Caco-2 (cell line): ENCODE measurements around the gene TAAR1. TPM values are rescaled to one million over a fixed set of nuclear protein-coding genes. Genes with fewer than 3 reads are reported as not detected.

ENCODE experiments used
- BruUV-seq: library from RNA; stranded (reverse); fragments of 400-500 nt; replicated peaks from 2 replicates; lab custom pipeline; 2021; lab: Mats Ljungman, UMichigan
- CTCF ChIA-PET: fragments of 300-600 bp; sonication (Branson Sonifier 250); formaldehyde crosslinking; loops from one replicate; lab custom pipeline; 2022; ENCODE audit warnings: antibody characterized with exemption; lab: Charles Lee
- POLR2A ChIA-PET: fragments of 300-600 bp; sonication (Branson Sonifier 250); formaldehyde crosslinking; loops from one replicate; lab custom pipeline; 2022; ENCODE audit warnings: antibody characterized with exemption; lab: Charles Lee
- DNase-seq, 2 experiments: peaks; one replicate each; pipeline versions ENCODE4 v3.0.0 to v3.0.0-alpha.2; 2020 to 2022
- H3K27me3 ChIP-seq: replicated peaks from 2 replicates; pipeline ENCODE4 v1.6.0; 2011; ENCODE audit warnings: low read length; ENCODE audit not compliant: control insufficient read depth, insufficient read depth
- H3K36me3 ChIP-seq: 2 replicates; pipeline ENCODE4 v1.5.1; 2011; ENCODE audit warnings: low read length; ENCODE audit not compliant: control insufficient read depth, insufficient read depth
- H3K4me1 ChIP-seq: fragments of 250-450 bp; sonication (Bioruptor Pico); 2 replicates; pipeline ENCODE4 v1.5.1; 2020; ENCODE audit warnings: mild to moderate bottlenecking
- H3K4me3 ChIP-seq: 2 replicates; pipeline ENCODE4 v1.5.1; 2011; ENCODE audit warnings: low read depth, mild to moderate bottlenecking, control low read depth, low read length
- H3K9me3 ChIP-seq: fragments of 250-450 bp; sonication (Bioruptor Pico); 2 replicates; pipeline ENCODE4 v1.5.1; 2020; ENCODE audit warnings: mild to moderate bottlenecking, moderate library complexity
- H3K27ac Mint-ChIP-seq: one replicate; pipeline ENCODE4 v1.8.0; 2022; ENCODE audit warnings: mixed read lengths; ENCODE audit not compliant: unreplicated experiment
- H3K27me3 Mint-ChIP-seq: one replicate; pipeline ENCODE4 v1.8.0; 2022; ENCODE audit warnings: mixed read lengths; ENCODE audit not compliant: insufficient read depth, unreplicated experiment
- H3K36me3 Mint-ChIP-seq: one replicate; pipeline ENCODE4 v1.8.0; 2022; ENCODE audit warnings: mild to moderate bottlenecking, mixed read lengths; ENCODE audit not compliant: insufficient read depth, unreplicated experiment
- H3K4me1 Mint-ChIP-seq: one replicate; pipeline ENCODE4 v1.8.0; 2022; ENCODE audit warnings: low read depth, mixed read lengths; ENCODE audit not compliant: unreplicated experiment
- H3K4me3 Mint-ChIP-seq: one replicate; pipeline ENCODE4 v1.8.0; 2022; ENCODE audit warnings: mild to moderate bottlenecking, moderate library complexity, mixed read lengths; ENCODE audit not compliant: unreplicated experiment
- H3K9me3 Mint-ChIP-seq: one replicate; pipeline ENCODE4 v1.8.0; 2022; ENCODE audit warnings: mixed read lengths; ENCODE audit not compliant: unreplicated experiment
- CTCF ChIP-seq, 2 experiments: fragments of 200-600 bp in 1 of 2; IDR thresholded peaks; 1 replicate in 1 of 2; 2 replicates in 1 of 2; pipeline versions ENCODE4 v1.5.1 to v1.8.0; 2011 to 2022; ENCODE audit warnings: antibody characterized with exemption in 1 of 2, control low read depth in 1 of 2, inconsistent platforms in 1 of 2, low read depth in 1 of 2, low read length in 1 of 2, mild to moderate bottlenecking in 1 of 2, moderate library complexity in 1 of 2; ENCODE audit not compliant: insufficient read depth in 1 of 2, severe bottlenecking in 1 of 2, unreplicated experiment in 1 of 2
- intact Hi-C: fragments of 100-400 bp; cut with micrococcal nuclease; formaldehyde crosslinking; loops from one replicate; pipeline ENCODE4 v1.10.0; 2022; ENCODE audit not compliant: unreplicated experiment
- total RNA-seq: library from RNA; stranded (reverse); gene quantifications from 2 replicates; pipeline ENCODE4 v1.2.3, GENCODE V29; 2022

Gene TAAR1
- total RNA-seq, 1 experiment from 2014 or later, result not detected

GRCh38 chr6:132596201-132596600 lies 62.8 kb downstream of the TAAR1 start:
- Mint-ChIP-seq H3K27ac (no peak overlapping the region), H3K4me1 (peaks cover 7% of the 10 kb centered on the region), H3K27me3 (no peaks in the 10 kb centered on the region), H3K4me3 (no peak overlapping the region), H3K36me3 (no peaks in the 10 kb centered on the region), H3K9me3 (no peaks in the 10 kb centered on the region)
- H3K36me3 ChIP-seq, result no peaks in the 10 kb centered on the region
- peaks cover 6% of the 10 kb centered on the region; the same call in 1 of the 2 replicates for H3K4me1 ChIP-seq
- TF ChIP-seq CTCF (IDR thresholded peaks at IDR 0.05; ENCODE audit: insufficient read depth in 1 of 2, low read depth in 1 of 2, low read length in 1 of 2, severe bottlenecking in 1 of 2, unreplicated experiment in 1 of 2), result no peak
- BruUV-seq, result no TSS peak
- no peak for DNase-seq
- ChIA-PET CTCF (no interaction called here), POLR2A (no interaction called here)
- no peak overlapping the region for H3K4me3 ChIP-seq
- intact Hi-C loops, result loop anchor here (5.0 to 10.0 kb wide), 2 partner anchors 61 to 121 kb away; partner anchors contain the start of gene TAAR9
- H3K9me3 ChIP-seq, result no peaks in the 10 kb centered on the region
- no peaks in the 10 kb centered on the region for H3K27me3 ChIP-seq

Other genes starting within 250 kb of the TAAR1 start
- gene STX7, start 146.1 kb downstream of the TAAR1 start, total RNA-seq, result 41.0 and 42.4 TPM in 2 replicates
- not detected in 2 replicates for gene TAAR9, start 120.9 kb downstream of the TAAR1 start, total RNA-seq
- gene TAAR8, start 106.5 kb downstream of the TAAR1 start, total RNA-seq, result not detected in 2 replicates
- not detected in 2 replicates for gene TAAR6, start 88.9 kb downstream of the TAAR1 start, total RNA-seq
- not detected in 2 replicates for gene TAAR5, start 69.4 kb downstream of the TAAR1 start, total RNA-seq
- gene TAAR2, start 34.9 kb downstream of the TAAR1 start, total RNA-seq, result not detected in 2 replicates
- gene VNN1, start 54.9 kb upstream of the TAAR1 start, total RNA-seq, result not detected in 2 replicates
- gene VNN2, start 98.7 kb upstream of the TAAR1 start, total RNA-seq, result not detected in 2 replicates
- gene SLC18B1, start 139.5 kb upstream of the TAAR1 start, total RNA-seq, result 7.8 and 11.3 TPM in 2 replicates
- gene RPS12, start 155.4 kb upstream of the TAAR1 start, total RNA-seq, result 1,111 and 1,154 TPM in 2 replicates